GM12874 (cell line): Measurements from ENCODE around the gene DVL3.

Experiments
- CTCF ChIP-seq: IDR thresholded peaks from 2 replicates; pipeline ENCODE4 v1.5.1; 2011; ENCODE audit warnings: low read depth, mild to moderate bottlenecking, control low read depth, low read length, moderate library complexity; ENCODE audit not compliant: insufficient read depth

DVL3 gene

GRCh38 chr3:184175506-184175905, 20.3 kb downstream of the DVL3 start:
- no peak for TF ChIP-seq CTCF

- TF ChIP-seq CTCF, result no peak
These were observed 20.8 kb downstream of the DVL3 start for GRCh38 chr3:184175981-184176376.

GRCh38 chr3:184176377-184177330, 21.5 kb downstream of the DVL3 start:
- no peak for TF ChIP-seq CTCF

GRCh38 chr3:184177331-184177731, 22.2 kb downstream of the DVL3 start:
- no peak for TF ChIP-seq CTCF

- TF ChIP-seq CTCF, result no peak
These were observed 22.7 kb downstream of the DVL3 start for GRCh38 chr3:184177767-184178306.

- TF ChIP-seq CTCF, result no peak
These were observed 23.5 kb downstream of the DVL3 start for GRCh38 chr3:184178521-184179138.

- TF ChIP-seq CTCF, result no peak
These were observed 25.0 kb downstream of the DVL3 start for GRCh38 chr3:184180165-184180564.
